ENCODE data around the gene CNTNAP2.

CNTNAP2 gene

DNA sequence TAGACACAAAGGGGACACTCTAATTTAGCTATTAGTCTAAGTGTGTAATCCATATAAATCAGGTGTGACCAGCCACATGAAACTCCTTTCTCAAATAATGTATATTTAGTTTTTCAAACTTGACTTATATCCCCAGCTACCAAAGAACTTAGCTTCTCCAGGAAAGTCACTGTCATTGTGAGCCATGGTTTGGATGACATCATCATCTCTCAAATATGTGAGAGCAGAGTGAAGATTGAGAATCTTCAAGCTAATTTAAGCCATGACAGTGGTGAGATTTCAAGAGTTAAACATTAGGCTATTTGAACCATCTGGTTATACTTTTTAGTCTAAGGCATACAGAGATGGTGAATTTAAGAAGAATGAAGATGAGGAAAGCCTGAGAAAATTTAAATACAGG, 1165.6 kb downstream of the CNTNAP2 start:
- no peaks in the 10 kb centered on the region for H3K9me3 ChIP-seq (ENCODE audit: insufficient read depth, low read depth, low read length)
- no peak overlapping the region for H2BK12ac ChIP-seq (ENCODE audit: low read length)
- H3K14ac ChIP-seq (ENCODE audit: low read length), result no peak overlapping the region
- H3K23ac ChIP-seq (ENCODE audit: low read length), result no peak overlapping the region
- no peak overlapping the region for H4K12ac ChIP-seq (ENCODE audit: low read depth, low read length)
- H3K4ac ChIP-seq (ENCODE audit: low read depth, low read length), result no peak overlapping the region
- no peaks in the 10 kb centered on the region for H3K79me1 ChIP-seq (ENCODE audit: low read length)
- H3K4me1 ChIP-seq (ENCODE audit: control insufficient read depth in 1 of 2, insufficient read depth in 2 of 2, low read length in 2 of 2), result no peaks in the 10 kb centered on the region
- no peaks in the 10 kb centered on the region for H3K79me2 ChIP-seq (ENCODE audit: control insufficient read depth, insufficient read depth, low read length, poor library complexity)
- no peaks in the 10 kb centered on the region for H3K27me3 ChIP-seq (ENCODE audit: insufficient read depth, low read length)
- H3K4me3 ChIP-seq (ENCODE audit: low read depth, low read length), result no peak overlapping the region
- no peaks in the 10 kb centered on the region for H3K36me3 ChIP-seq (ENCODE audit: control insufficient read depth in 1 of 2, insufficient read depth in 2 of 2, low read length in 2 of 2)
- no peak overlapping the region for H2BK5ac ChIP-seq (ENCODE audit: low read depth, low read length, poor library complexity)
- H2AFZ ChIP-seq (ENCODE audit: insufficient read depth, low read length, poor library complexity), result no peak overlapping the region
- no peak overlapping the region for H3K18ac ChIP-seq (ENCODE audit: low read length)
- H4K8ac ChIP-seq (ENCODE audit: low read depth, low read length), result no peak overlapping the region
- H2BK120ac ChIP-seq (ENCODE audit: insufficient read depth, low read length, poor library complexity), result no peak overlapping the region
- no peak overlapping the region for H3K4me2 ChIP-seq (ENCODE audit: low read length)
- no peak overlapping the region for H4K91ac ChIP-seq (ENCODE audit: low read depth, low read length)
- H3K27ac ChIP-seq (ENCODE audit: low read depth, low read length), result no peak overlapping the region
- no peak overlapping the region for H2AK5ac ChIP-seq (ENCODE audit: low read length)
- H3K9ac ChIP-seq (ENCODE audit: low read length), result no peak overlapping the region
- no peak for DNase-seq

DNA sequence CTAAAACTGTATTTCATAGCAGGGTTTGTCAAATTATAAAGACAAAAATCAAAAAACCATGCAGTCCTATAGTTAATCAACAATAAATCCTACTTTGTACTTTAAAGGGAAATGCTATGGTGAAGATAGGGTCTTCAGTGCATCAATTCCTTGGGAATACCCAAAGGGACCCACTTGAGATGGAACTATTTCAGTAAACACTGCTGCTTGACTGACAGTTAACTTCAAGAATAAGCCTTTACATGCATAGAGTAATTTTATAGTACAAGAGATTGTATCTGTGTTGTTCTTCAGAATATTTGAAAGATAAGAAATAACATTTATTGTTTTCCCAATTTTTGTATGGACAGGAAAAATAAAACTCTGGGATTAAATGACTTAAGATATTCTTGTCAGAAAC, 1179.6 kb downstream of the CNTNAP2 start:
- H3K9me3 ChIP-seq (ENCODE audit: insufficient read depth, low read depth, low read length), result no peaks in the 10 kb centered on the region
- H2AK5ac ChIP-seq (ENCODE audit: low read length), result no peak overlapping the region
- no peak overlapping the region for H2BK12ac ChIP-seq (ENCODE audit: low read length)
- no peaks in the 10 kb centered on the region for H3K79me1 ChIP-seq (ENCODE audit: low read length)
- no peaks in the 10 kb centered on the region for H3K27me3 ChIP-seq (ENCODE audit: insufficient read depth, low read length)
- H3K4me2 ChIP-seq (ENCODE audit: low read length), result no peak overlapping the region
- no peak for DNase-seq
- H3K36me3 ChIP-seq (ENCODE audit: control insufficient read depth in 1 of 2, insufficient read depth in 2 of 2, low read length in 2 of 2), result no peaks in the 10 kb centered on the region
- H2AFZ ChIP-seq (ENCODE audit: insufficient read depth, low read length, poor library complexity), result no peak overlapping the region
- no peak overlapping the region for H4K8ac ChIP-seq (ENCODE audit: low read depth, low read length)
- no peak overlapping the region for H3K18ac ChIP-seq (ENCODE audit: low read length)
- H2BK120ac ChIP-seq (ENCODE audit: insufficient read depth, low read length, poor library complexity), result no peak overlapping the region
- H3K4ac ChIP-seq (ENCODE audit: low read depth, low read length), result no peak overlapping the region
- H3K4me3 ChIP-seq (ENCODE audit: low read depth, low read length), result no peak overlapping the region
- no peaks in the 10 kb centered on the region for H3K4me1 ChIP-seq (ENCODE audit: control insufficient read depth in 1 of 2, insufficient read depth in 2 of 2, low read length in 2 of 2)
- no peak overlapping the region for H2BK5ac ChIP-seq (ENCODE audit: low read depth, low read length, poor library complexity)
- H3K23ac ChIP-seq (ENCODE audit: low read length), result no peak overlapping the region
- H3K9ac ChIP-seq (ENCODE audit: low read length), result no peak overlapping the region
- H3K79me2 ChIP-seq (ENCODE audit: control insufficient read depth, insufficient read depth, low read length, poor library complexity), result no peaks in the 10 kb centered on the region
- H3K27ac ChIP-seq (ENCODE audit: low read depth, low read length), result no peak overlapping the region
- no peak overlapping the region for H4K91ac ChIP-seq (ENCODE audit: low read depth, low read length)
- H3K14ac ChIP-seq (ENCODE audit: low read length), result no peak overlapping the region
- H4K12ac ChIP-seq (ENCODE audit: low read depth, low read length), result no peak overlapping the region

DNA sequence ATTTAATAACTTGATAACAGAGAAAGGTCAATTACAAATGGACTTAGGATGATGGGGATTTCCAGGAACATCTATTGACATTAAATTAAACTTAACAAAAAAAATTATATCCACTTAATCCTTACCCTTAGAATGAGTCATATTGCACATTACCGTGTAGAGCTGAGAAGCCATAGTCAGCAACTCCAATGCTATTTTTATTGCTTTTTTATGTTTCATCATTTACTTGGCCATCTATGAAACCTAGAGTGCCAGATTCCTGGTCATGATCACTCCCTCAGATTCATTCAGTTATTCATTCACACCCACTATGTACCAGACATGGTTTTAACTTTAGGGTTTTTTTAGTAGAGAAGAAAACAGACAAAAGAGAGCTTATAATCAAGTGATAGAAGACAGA, 1180.4 kb downstream of the CNTNAP2 start:
- H3K9me3 ChIP-seq (ENCODE audit: insufficient read depth, low read depth, low read length), result no peaks in the 10 kb centered on the region
- WGBS (ENCODE audit: extremely low coverage, insufficient coverage, insufficient read length), result no CpG with 5 or more reads among the region's 1 CpG
- H3K79me1 ChIP-seq (ENCODE audit: low read length), result no peaks in the 10 kb centered on the region
- H3K4me1 ChIP-seq (ENCODE audit: control insufficient read depth in 1 of 2, insufficient read depth in 2 of 2, low read length in 2 of 2), result no peaks in the 10 kb centered on the region
- no peak overlapping the region for H3K27ac ChIP-seq (ENCODE audit: low read depth, low read length)
- H3K23ac ChIP-seq (ENCODE audit: low read length), result no peak overlapping the region
- H4K8ac ChIP-seq (ENCODE audit: low read depth, low read length), result no peak overlapping the region
- no peak overlapping the region for H3K14ac ChIP-seq (ENCODE audit: low read length)
- no peak overlapping the region for H2BK12ac ChIP-seq (ENCODE audit: low read length)
- no peak overlapping the region for H3K4me3 ChIP-seq (ENCODE audit: low read depth, low read length)
- no peak for DNase-seq
- H2AK5ac ChIP-seq (ENCODE audit: low read length), result no peak overlapping the region
- H4K12ac ChIP-seq (ENCODE audit: low read depth, low read length), result no peak overlapping the region
- no peaks in the 10 kb centered on the region for H3K36me3 ChIP-seq (ENCODE audit: control insufficient read depth in 1 of 2, insufficient read depth in 2 of 2, low read length in 2 of 2)
- H3K27me3 ChIP-seq (ENCODE audit: insufficient read depth, low read length), result no peaks in the 10 kb centered on the region
- no peak overlapping the region for H3K18ac ChIP-seq (ENCODE audit: low read length)
- no peak overlapping the region for H3K4me2 ChIP-seq (ENCODE audit: low read length)
- H4K91ac ChIP-seq (ENCODE audit: low read depth, low read length), result no peak overlapping the region
- H3K4ac ChIP-seq (ENCODE audit: low read depth, low read length), result no peak overlapping the region
- no peak overlapping the region for H2BK120ac ChIP-seq (ENCODE audit: insufficient read depth, low read length, poor library complexity)
- H2AFZ ChIP-seq (ENCODE audit: insufficient read depth, low read length, poor library complexity), result no peak overlapping the region
- no peaks in the 10 kb centered on the region for H3K79me2 ChIP-seq (ENCODE audit: control insufficient read depth, insufficient read depth, low read length, poor library complexity)
- no peak overlapping the region for H3K9ac ChIP-seq (ENCODE audit: low read length)
- H2BK5ac ChIP-seq (ENCODE audit: low read depth, low read length, poor library complexity), result no peak overlapping the region

DNA sequence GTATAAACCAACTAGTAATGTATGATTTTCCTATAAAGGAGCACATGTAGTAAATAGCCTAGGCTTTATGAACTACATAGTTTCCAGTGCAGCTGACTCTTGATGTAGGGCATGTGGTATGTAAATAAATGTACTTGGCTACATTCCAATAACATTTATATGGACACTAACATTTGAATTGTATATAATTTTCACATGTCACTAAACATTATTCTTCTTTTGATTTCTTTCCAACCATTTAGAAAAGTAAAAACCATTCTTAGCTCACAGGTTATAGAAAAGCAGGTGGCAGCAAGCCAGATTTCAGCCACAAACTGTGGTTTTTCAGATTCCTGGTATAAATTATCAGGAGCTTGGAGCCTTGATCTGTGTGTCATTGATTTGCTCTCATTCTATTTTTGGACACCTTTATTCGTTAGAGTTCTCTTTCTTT, 1182.0 kb downstream of the CNTNAP2 start:
- WGBS (ENCODE audit: extremely low coverage, insufficient coverage, insufficient read length), result no CpG with 5 or more reads among the region's 1 CpG

DNA sequence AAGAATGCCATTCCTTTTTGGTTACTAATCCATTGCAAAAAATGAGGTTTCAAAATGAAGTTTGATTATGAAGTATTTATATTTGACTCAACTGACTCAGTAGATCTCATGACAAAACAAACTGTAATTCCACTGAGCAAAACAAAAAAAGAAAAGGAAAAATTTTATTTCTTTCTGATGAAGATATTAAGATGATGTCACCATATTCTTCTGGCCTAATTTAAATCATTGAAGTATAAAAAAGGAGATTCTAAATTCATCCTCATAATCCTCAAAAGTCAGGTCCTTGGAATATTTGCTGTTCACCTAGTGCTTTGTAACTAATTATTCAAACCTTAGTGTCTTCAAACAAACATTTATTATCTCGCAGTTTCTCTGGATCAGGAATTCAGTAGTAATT, 1183.7 kb downstream of the CNTNAP2 start:
- no peak overlapping the region for H3K4me2 ChIP-seq (ENCODE audit: low read length)
- no peak overlapping the region for H2BK120ac ChIP-seq (ENCODE audit: insufficient read depth, low read length, poor library complexity)
- no peak overlapping the region for H2AFZ ChIP-seq (ENCODE audit: insufficient read depth, low read length, poor library complexity)
- no peak overlapping the region for H3K9ac ChIP-seq (ENCODE audit: low read length)
- WGBS (ENCODE audit: extremely low coverage, insufficient coverage, insufficient read length), result no CpG with 5 or more reads among the region's 1 CpG
- no peaks in the 10 kb centered on the region for H3K79me2 ChIP-seq (ENCODE audit: control insufficient read depth, insufficient read depth, low read length, poor library complexity)
- no peak overlapping the region for H3K4me3 ChIP-seq (ENCODE audit: low read depth, low read length)
- no peak overlapping the region for H2BK12ac ChIP-seq (ENCODE audit: low read length)
- no peak overlapping the region for H4K8ac ChIP-seq (ENCODE audit: low read depth, low read length)
- no peak overlapping the region for H4K91ac ChIP-seq (ENCODE audit: low read depth, low read length)
- no peaks in the 10 kb centered on the region for H3K4me1 ChIP-seq (ENCODE audit: control insufficient read depth in 1 of 2, insufficient read depth in 2 of 2, low read length in 2 of 2)
- no peak overlapping the region for H2BK5ac ChIP-seq (ENCODE audit: low read depth, low read length, poor library complexity)
- H3K4ac ChIP-seq (ENCODE audit: low read depth, low read length), result no peak overlapping the region
- no peak for DNase-seq
- H4K12ac ChIP-seq (ENCODE audit: low read depth, low read length), result no peak overlapping the region
- no peaks in the 10 kb centered on the region for H3K9me3 ChIP-seq (ENCODE audit: insufficient read depth, low read depth, low read length)
- no peak overlapping the region for H3K27ac ChIP-seq (ENCODE audit: low read depth, low read length)
- no peaks in the 10 kb centered on the region for H3K27me3 ChIP-seq (ENCODE audit: insufficient read depth, low read length)
- no peak overlapping the region for H3K14ac ChIP-seq (ENCODE audit: low read length)
- no peak overlapping the region for H3K18ac ChIP-seq (ENCODE audit: low read length)
- H2AK5ac ChIP-seq (ENCODE audit: low read length), result no peak overlapping the region
- H3K36me3 ChIP-seq (ENCODE audit: control insufficient read depth in 1 of 2, insufficient read depth in 2 of 2, low read length in 2 of 2), result no peaks in the 10 kb centered on the region
- H3K23ac ChIP-seq (ENCODE audit: low read length), result no peak overlapping the region
- no peaks in the 10 kb centered on the region for H3K79me1 ChIP-seq (ENCODE audit: low read length)

More for the DNA sequence above, 1182.0 kb downstream of the CNTNAP2 start:
- H3K4me2 ChIP-seq (ENCODE audit: low read length), result no peak overlapping the region
- H3K4me3 ChIP-seq (ENCODE audit: low read depth, low read length), result no peak overlapping the region
- no peak overlapping the region for H3K4ac ChIP-seq (ENCODE audit: low read depth, low read length)
- no peaks in the 10 kb centered on the region for H3K79me1 ChIP-seq (ENCODE audit: low read length)
- no peaks in the 10 kb centered on the region for H3K4me1 ChIP-seq (ENCODE audit: control insufficient read depth in 1 of 2, insufficient read depth in 2 of 2, low read length in 2 of 2)
- no peak overlapping the region for H3K14ac ChIP-seq (ENCODE audit: low read length)
- H3K79me2 ChIP-seq (ENCODE audit: control insufficient read depth, insufficient read depth, low read length, poor library complexity), result no peaks in the 10 kb centered on the region
- H4K8ac ChIP-seq (ENCODE audit: low read depth, low read length), result no peak overlapping the region
- H4K12ac ChIP-seq (ENCODE audit: low read depth, low read length), result no peak overlapping the region
- no peak overlapping the region for H3K18ac ChIP-seq (ENCODE audit: low read length)
- H2BK120ac ChIP-seq (ENCODE audit: insufficient read depth, low read length, poor library complexity), result no peak overlapping the region
- H2BK12ac ChIP-seq (ENCODE audit: low read length), result no peak overlapping the region
- H3K9ac ChIP-seq (ENCODE audit: low read length), result no peak overlapping the region
- H2AK5ac ChIP-seq (ENCODE audit: low read length), result no peak overlapping the region
- no peaks in the 10 kb centered on the region for H3K36me3 ChIP-seq (ENCODE audit: control insufficient read depth in 1 of 2, insufficient read depth in 2 of 2, low read length in 2 of 2)
- H3K27ac ChIP-seq (ENCODE audit: low read depth, low read length), result no peak overlapping the region
- no peak overlapping the region for H4K91ac ChIP-seq (ENCODE audit: low read depth, low read length)
- no peak overlapping the region for H3K23ac ChIP-seq (ENCODE audit: low read length)
- H2AFZ ChIP-seq (ENCODE audit: insufficient read depth, low read length, poor library complexity), result no peak overlapping the region
- H3K9me3 ChIP-seq (ENCODE audit: insufficient read depth, low read depth, low read length), result no peaks in the 10 kb centered on the region
- DNase-seq, result no peak
- H2BK5ac ChIP-seq (ENCODE audit: low read depth, low read length, poor library complexity), result no peak overlapping the region
- no peaks in the 10 kb centered on the region for H3K27me3 ChIP-seq (ENCODE audit: insufficient read depth, low read length)
